Glutamatergic neuron (in vitro differentiated cells): Measurements from ENCODE around the gene TMEM126A. TPM values are rescaled to one million over a fixed set of nuclear protein-coding genes. Genes with fewer than 3 reads are reported as not detected.
"Not testable (repeated sequence)": the region's sequence is repeated elsewhere in the genome, so short reads cannot be mapped to it uniquely, and the experiment has no call there.

Experiments
- DNase-seq: peaks from one replicate; pipeline ENCODE4 v3.0.0; 2022
- H3K27ac Mint-ChIP-seq: one replicate; pipeline ENCODE4 v1.8.0; 2020; ENCODE audit warnings: mild to moderate bottlenecking, mixed read lengths, inconsistent platforms; ENCODE audit not compliant: unreplicated experiment
- H3K27me3 Mint-ChIP-seq: one replicate; pipeline ENCODE4 v1.8.0; 2020; ENCODE audit warnings: mild to moderate bottlenecking, moderate library complexity, mixed read lengths, inconsistent platforms; ENCODE audit not compliant: unreplicated experiment
- H3K36me3 Mint-ChIP-seq: one replicate; pipeline ENCODE4 v1.8.0; 2020; ENCODE audit warnings: mild to moderate bottlenecking, mixed read lengths, inconsistent platforms; ENCODE audit not compliant: unreplicated experiment
- H3K4me1 Mint-ChIP-seq: one replicate; pipeline ENCODE4 v1.8.0; 2020; ENCODE audit warnings: mild to moderate bottlenecking, low read depth, mixed read lengths, inconsistent platforms; ENCODE audit not compliant: unreplicated experiment
- H3K4me3 Mint-ChIP-seq: one replicate; pipeline ENCODE4 v1.8.0; 2020; ENCODE audit warnings: mild to moderate bottlenecking, mixed read lengths, inconsistent platforms; ENCODE audit not compliant: unreplicated experiment
- H3K9me3 Mint-ChIP-seq: one replicate; pipeline ENCODE4 v1.8.0; 2020; ENCODE audit warnings: mild to moderate bottlenecking, moderate library complexity, mixed read lengths, inconsistent platforms; ENCODE audit not compliant: unreplicated experiment
- CTCF ChIP-seq: fragments of 200-600 bp; sonication (generic); IDR thresholded peaks from one replicate; pipeline ENCODE4 v1.5.0; 2021; ENCODE audit not compliant: partially characterized antibody, unreplicated experiment
- total RNA-seq: library from RNA; stranded (reverse); fragmentation: NEBNext Ultra II Directional; extraction: Animal tissue kit (Norgen Biotek cat#: 25700); gene quantifications from one replicate; pipeline ENCODE4 v1.2.1, GENCODE V29; 2021; ENCODE audit not compliant: unreplicated experiment

Gene TMEM126A
- total RNA-seq, 1 donor from 2014 or later = 19.9 TPM

GRCh38 chr11:85652786-85653447 lies 5.2 kb downstream of the TMEM126A start:
- no peak for TF ChIP-seq CTCF
- Mint-ChIP-seq H3K27me3 (peaks cover 3% of the 10 kb centered on the region), H3K4me3 (no peak overlapping the region), H3K36me3 (no peaks in the 10 kb centered on the region), H3K27ac (no peak overlapping the region), H3K9me3 (no peaks in the 10 kb centered on the region), H3K4me1 (no peaks in the 10 kb centered on the region)
- no peak for DNase-seq

GRCh38 chr11:85654343-85654742 lies 6.6 kb downstream of the TMEM126A start:
- H3K9me3 Mint-ChIP-seq, H3K4me3 Mint-ChIP-seq, H3K4me1 Mint-ChIP-seq, H3K27ac Mint-ChIP-seq, DNase-seq, H3K36me3 Mint-ChIP-seq, H3K27me3 Mint-ChIP-seq: not testable (repeated sequence)

- Mint-ChIP-seq H3K9me3 (no peaks in the 10 kb centered on the region), H3K4me3 (no peak overlapping the region), H3K36me3 (no peaks in the 10 kb centered on the region), H3K27me3 (peaks cover 2% of the 10 kb centered on the region), H3K4me1 (peaks cover 5% of the 10 kb centered on the region), H3K27ac (no peak overlapping the region)
- DNase-seq = no peak
- no peak for TF ChIP-seq CTCF
These were observed 9.0 kb downstream of the TMEM126A start for GRCh38 chr11:85656777-85657176.

GRCh38 chr11:85658180-85658579 lies 10.4 kb downstream of the TMEM126A start:
- Mint-ChIP-seq H3K4me1 (peaks cover 5% of the 10 kb centered on the region), H3K36me3 (no peaks in the 10 kb centered on the region), H3K4me3 (no peak overlapping the region), H3K27me3 (peaks cover 5% of the 10 kb centered on the region), H3K9me3 (peaks cover 2% of the 10 kb centered on the region), H3K27ac (no peak overlapping the region)
- no peak for TF ChIP-seq CTCF
- no peak for DNase-seq

- Mint-ChIP-seq H3K36me3 (no peaks in the 10 kb centered on the region), H3K9me3 (peaks cover 16% of the 10 kb centered on the region), H3K27ac (peak overlapping the region; percentile 38), H3K4me1 (peaks cover 5% of the 10 kb centered on the region), H3K4me3 (peak overlapping the region; percentile 98), H3K27me3 (peaks cover 13% of the 10 kb centered on the region)
- no peak for TF ChIP-seq CTCF
- no peak for DNase-seq
These were observed 14.4 kb downstream of the TMEM126A start for GRCh38 chr11:85661972-85662664.
